Stomach (tissue), 9 donors: ENCODE data around the gene ITPRID2. TPM values are rescaled to one million over a fixed set of nuclear protein-coding genes. Genes with fewer than 3 reads are reported as not detected.

Source experiments
- DNase-seq, 2 donors: peaks; one replicate each; pipeline versions ENCODE4 v3.0.0 to v3.0.0-alpha.2; 2013 to 2019
- H3K27ac ChIP-seq, 5 donors: fragments of 200-600 bp in 4 of 5; sonication (generic) in 4 of 5; one replicate each; pipeline ENCODE4 v1.5.1; 2013 to 2019; ENCODE audit warnings: mild to moderate bottlenecking in 1 of 5, moderate library complexity in 1 of 5
- H3K27me3 ChIP-seq, 3 donors: fragments of 200-600 bp; sonication (generic); one replicate each; pipeline ENCODE4 v1.5.1; 2017 to 2019; ENCODE audit warnings: mixed run types in 1 of 3
- H3K36me3 ChIP-seq, 4 donors: fragments of 200-600 bp; sonication (generic); 1 replicate in 3 of 4; 2 replicates in 1 of 4; pipeline ENCODE4 v1.5.1; 2016 to 2019
- H3K4me1 ChIP-seq, 4 donors: fragments of 200-600 bp; sonication (generic); one replicate each; pipeline ENCODE4 v1.5.1; 2016 to 2019
- H3K4me3 ChIP-seq, 4 donors: fragments of 200-600 bp; sonication (generic) in 3 of 4; one replicate each; pipeline ENCODE4 v1.5.1; 2016 to 2019; ENCODE audit warnings: mild to moderate bottlenecking in 1 of 4
- H3K9me3 ChIP-seq, 4 donors: fragments of 200-600 bp; sonication (generic); one replicate each; pipeline ENCODE4 v1.5.1; 2016 to 2019
- EP300 ChIP-seq: sonication (generic); formaldehyde crosslinking; IDR thresholded peaks from one replicate; pipeline ENCODE4 v1.6.1; 2017; ENCODE audit warnings: antibody characterized with exemption
- POLR2A ChIP-seq, 4 donors: fragments of 450-650 bp; IDR thresholded peaks; one replicate each; pipeline ENCODE4 v1.6.1; 2016; ENCODE audit warnings: antibody characterized with exemption in 4 of 4, control low read depth in 2 of 4, mild to moderate bottlenecking in 1 of 4, moderate library complexity in 1 of 4
- POLR2AphosphoS5 ChIP-seq, 3 donors: sonication (generic); formaldehyde crosslinking; IDR thresholded peaks; one replicate each; pipeline ENCODE4 v1.6.1; 2016; ENCODE audit warnings: antibody characterized with exemption in 3 of 3
- WGBS, 5 donors: extraction: QIAGEN DNeasy Blood & Tissue Kit in 3 of 5; methylation state at CpG; one replicate each; pipeline versions ENCODE4 v1.1.5 to v1.1.7; 2013 to 2018; 5-methylcytosine and 5-hydroxymethylcytosine counted together
- intact Hi-C: fragments of 100-400 bp; cut with DNase I; formaldehyde crosslinking; loops from one replicate; pipeline ENCODE4 v1.15.1; 2023; ENCODE audit warnings: low total_unique reads
- polyA plus RNA-seq, 3 donors: library from polyadenylated mRNA; stranded (reverse); fragments of 200-250 nt; gene quantifications; one replicate each; pipeline ENCODE4 v1.2.3, GENCODE V29; 2013
- total RNA-seq, 5 donors: library from RNA; depleted of rRNA; stranded (reverse); fragments of >200 nt; gene quantifications; one replicate each; pipeline versions ENCODE4 v1.1.0 to v1.2.3, GENCODE V29; 2014 to 2016
- TF ChIP-seq, protein P1 (sequence below), 7 experiments: fragments of 450-650 bp in 4 of 7; fragments of 200-600 bp in 3 of 7; sonication (generic) in 3 of 7; IDR thresholded peaks; one replicate each; pipeline ENCODE4 v1.5.1; 2016 to 2019; ENCODE audit warnings: antibody characterized with exemption in 7 of 7, control low read depth in 2 of 7, mild to moderate bottlenecking in 1 of 7
- donor health status: healthy with polysubstance abuse.
- donor health status: Bipolar disorder and iron deficiency.
- donor health status: healthy.

The ITPRID2 gene
- total and polyA plus RNA-seq, 8 donors, result 19.4 to 222 (median 102) TPM

DNA sequence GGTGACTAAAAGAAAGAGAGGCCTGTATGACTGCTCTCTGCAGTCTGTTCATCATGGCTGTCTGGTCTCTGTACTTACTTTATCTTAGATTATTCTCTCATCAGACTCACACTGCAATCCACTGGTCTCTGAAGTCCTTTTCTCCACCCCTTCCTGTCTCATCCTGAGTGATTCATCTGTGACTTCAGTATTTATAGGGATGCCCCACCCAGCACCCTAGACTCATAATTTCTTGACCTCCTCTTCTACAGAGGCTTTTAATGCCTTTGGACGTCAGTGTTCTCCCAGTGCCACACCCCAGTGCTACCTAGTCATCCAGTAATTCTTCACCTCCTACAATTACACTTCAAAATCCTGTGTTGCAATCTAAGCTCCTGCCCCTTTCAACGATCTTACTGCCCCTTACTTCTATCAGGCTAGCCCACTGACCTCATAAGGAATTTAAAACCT is 14.9 kb upstream of the ITPRID2 start:
- H3K36me3 ChIP-seq, result no peaks in the 10 kb centered on the region
- H3K27ac ChIP-seq, result peak overlapping the region in 3 of 5 donors; percentile 5 to 36 (median 34)
- no peak for TF ChIP-seq POLR2AphosphoS5 (IDR thresholded peaks at IDR 0.05)
- TF ChIP-seq POLR2A (IDR thresholded peaks at IDR 0.05), result no peak
- TF ChIP-seq, protein P1, sequence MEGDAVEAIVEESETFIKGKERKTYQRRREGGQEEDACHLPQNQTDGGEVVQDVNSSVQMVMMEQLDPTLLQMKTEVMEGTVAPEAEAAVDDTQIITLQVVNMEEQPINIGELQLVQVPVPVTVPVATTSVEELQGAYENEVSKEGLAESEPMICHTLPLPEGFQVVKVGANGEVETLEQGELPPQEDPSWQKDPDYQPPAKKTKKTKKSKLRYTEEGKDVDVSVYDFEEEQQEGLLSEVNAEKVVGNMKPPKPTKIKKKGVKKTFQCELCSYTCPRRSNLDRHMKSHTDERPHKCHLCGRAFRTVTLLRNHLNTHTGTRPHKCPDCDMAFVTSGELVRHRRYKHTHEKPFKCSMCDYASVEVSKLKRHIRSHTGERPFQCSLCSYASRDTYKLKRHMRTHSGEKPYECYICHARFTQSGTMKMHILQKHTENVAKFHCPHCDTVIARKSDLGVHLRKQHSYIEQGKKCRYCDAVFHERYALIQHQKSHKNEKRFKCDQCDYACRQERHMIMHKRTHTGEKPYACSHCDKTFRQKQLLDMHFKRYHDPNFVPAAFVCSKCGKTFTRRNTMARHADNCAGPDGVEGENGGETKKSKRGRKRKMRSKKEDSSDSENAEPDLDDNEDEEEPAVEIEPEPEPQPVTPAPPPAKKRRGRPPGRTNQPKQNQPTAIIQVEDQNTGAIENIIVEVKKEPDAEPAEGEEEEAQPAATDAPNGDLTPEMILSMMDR (IDR thresholded peaks at IDR 0.05), result no peak
- TF ChIP-seq EP300, result no peak
- no peak overlapping the region for H3K4me3 ChIP-seq
- intact Hi-C loops, result no loop called here
- WGBS, 5 donors, result 17 to 41% (median 37%) methylated on average over 2 of the region's 2 CpGs
- H3K27me3 ChIP-seq, result no peaks in the 10 kb centered on the region
- H3K9me3 ChIP-seq, result no peaks in the 10 kb centered on the region
- H3K4me1 ChIP-seq, result peaks cover 0 to 12% (median 7%) of the 10 kb centered on the region in 4 donors
- DNase-seq, result no peak

DNA sequence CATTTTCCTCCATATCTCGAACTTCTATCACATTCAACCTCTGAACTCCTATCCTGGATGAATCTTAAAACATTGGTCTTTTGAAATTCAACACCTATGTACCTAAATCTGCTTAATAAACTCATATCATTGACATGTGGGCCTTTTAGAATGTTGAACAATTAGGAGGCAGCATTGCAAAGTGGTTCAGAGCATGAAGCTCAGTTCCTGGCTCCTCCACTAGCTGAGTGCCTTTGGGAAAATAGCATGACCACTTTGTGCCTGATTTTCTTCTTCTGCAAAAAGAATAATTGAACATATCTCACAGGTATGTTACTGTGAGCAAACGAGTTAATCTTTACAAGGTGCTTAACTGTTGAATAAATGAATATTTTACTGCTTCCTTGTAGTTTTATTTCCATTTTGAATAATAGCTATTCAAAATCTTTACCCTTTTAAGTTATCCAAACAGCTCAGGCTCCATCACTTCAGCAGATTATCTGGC is 14.3 kb upstream of the ITPRID2 start:
- H3K4me1 ChIP-seq, result peaks cover 0 to 12% (median 7%) of the 10 kb centered on the region in 4 donors
- intact Hi-C loops, result no loop called here
- 30 to 49% (median 43%) methylated on average over 2 of the region's 2 CpGs for WGBS, 5 donors
- DNase-seq, result no peak
- TF ChIP-seq EP300 (no peak), POLR2A (IDR thresholded peaks at IDR 0.05) (no peak), POLR2AphosphoS5 (IDR thresholded peaks at IDR 0.05) (no peak)
- TF ChIP-seq, protein P1 (IDR thresholded peaks at IDR 0.05), result no peak
- no peaks in the 10 kb centered on the region for H3K27me3 ChIP-seq
- H3K4me3 ChIP-seq, result no peak overlapping the region
- no peaks in the 10 kb centered on the region for H3K9me3 ChIP-seq
- peak overlapping the region in 3 of 5 donors; percentile 5 to 36 (median 34) for H3K27ac ChIP-seq
- no peaks in the 10 kb centered on the region for H3K36me3 ChIP-seq

DNA sequence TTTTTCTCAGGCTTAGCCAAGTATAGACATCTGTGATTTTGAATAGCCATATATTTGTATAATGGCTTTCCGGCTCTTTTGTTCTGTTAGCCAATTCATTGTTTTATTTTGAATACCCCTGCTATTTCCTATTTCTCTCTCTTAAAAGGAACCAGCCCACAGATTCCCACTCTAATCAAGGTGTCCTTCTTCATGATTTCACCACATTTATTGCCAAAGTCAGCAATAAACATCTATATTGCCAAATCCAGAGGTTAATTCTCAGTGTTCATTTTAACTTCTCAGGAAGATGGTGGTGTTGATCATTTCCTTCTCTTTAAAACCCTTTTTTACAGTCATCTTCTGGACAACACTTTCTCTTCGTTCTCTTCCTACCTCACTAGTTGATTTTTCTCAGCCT is 13.1 kb upstream of the ITPRID2 start:
- H3K9me3 ChIP-seq, result no peaks in the 10 kb centered on the region
- H3K36me3 ChIP-seq, result no peaks in the 10 kb centered on the region
- peaks cover 0 to 11% (median 6%) of the 10 kb centered on the region in 4 donors for H3K4me1 ChIP-seq
- TF ChIP-seq POLR2AphosphoS5 (IDR thresholded peaks at IDR 0.05) (no peak), EP300 (no peak), POLR2A (IDR thresholded peaks at IDR 0.05) (no peak)
- TF ChIP-seq, protein P1 (IDR thresholded peaks at IDR 0.05), result no peak
- DNase-seq, result no peak
- H3K27me3 ChIP-seq, result no peaks in the 10 kb centered on the region
- H3K4me3 ChIP-seq, result no peak overlapping the region
- intact Hi-C loops, result no loop called here
- 40 to 90% (median 42%) methylated on average over 1 to 2 of the region's 2 CpGs for WGBS, 5 donors
- no peak overlapping the region for H3K27ac ChIP-seq

DNA sequence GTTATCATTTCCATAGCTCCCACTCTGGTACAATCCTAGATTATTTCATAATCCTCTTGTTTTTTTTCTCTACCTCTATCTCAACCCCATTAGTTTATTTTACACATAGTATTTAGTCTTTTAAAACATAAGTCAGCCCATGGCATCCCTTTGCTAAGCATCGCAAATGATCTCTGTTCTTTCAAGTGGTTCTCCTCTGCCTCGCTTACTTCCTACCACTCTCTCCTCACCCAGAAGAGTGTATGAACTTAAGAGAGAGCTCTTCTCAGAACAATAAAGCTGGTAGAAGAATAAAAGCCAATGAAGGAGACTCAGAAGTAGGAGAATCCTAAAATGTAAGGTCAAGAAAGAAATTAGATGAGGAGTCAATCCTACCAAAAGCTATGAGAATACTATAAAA is 12.2 kb upstream of the ITPRID2 start:
- intact Hi-C loops, result no loop called here
- no peak for TF ChIP-seq POLR2A (IDR thresholded peaks at IDR 0.05)
- TF ChIP-seq, protein P1 (IDR thresholded peaks at IDR 0.05), result no peak
- no peak for TF ChIP-seq EP300
- no peak for TF ChIP-seq POLR2AphosphoS5 (IDR thresholded peaks at IDR 0.05)
- no peaks in the 10 kb centered on the region for H3K27me3 ChIP-seq
- 84 to 96% (median 91%) methylated on average over 2 of the region's 2 CpGs for WGBS, 5 donors
- no peak overlapping the region for H3K27ac ChIP-seq
- no peak for DNase-seq
- H3K9me3 ChIP-seq, result no peaks in the 10 kb centered on the region
- H3K4me3 ChIP-seq, result no peak overlapping the region
- H3K36me3 ChIP-seq, result no peaks in the 10 kb centered on the region
- H3K4me1 ChIP-seq, result peaks cover 0 to 11% (median 6%) of the 10 kb centered on the region in 4 donors
